Measurements from ENCODE around the gene DOCK11.

DNA sequence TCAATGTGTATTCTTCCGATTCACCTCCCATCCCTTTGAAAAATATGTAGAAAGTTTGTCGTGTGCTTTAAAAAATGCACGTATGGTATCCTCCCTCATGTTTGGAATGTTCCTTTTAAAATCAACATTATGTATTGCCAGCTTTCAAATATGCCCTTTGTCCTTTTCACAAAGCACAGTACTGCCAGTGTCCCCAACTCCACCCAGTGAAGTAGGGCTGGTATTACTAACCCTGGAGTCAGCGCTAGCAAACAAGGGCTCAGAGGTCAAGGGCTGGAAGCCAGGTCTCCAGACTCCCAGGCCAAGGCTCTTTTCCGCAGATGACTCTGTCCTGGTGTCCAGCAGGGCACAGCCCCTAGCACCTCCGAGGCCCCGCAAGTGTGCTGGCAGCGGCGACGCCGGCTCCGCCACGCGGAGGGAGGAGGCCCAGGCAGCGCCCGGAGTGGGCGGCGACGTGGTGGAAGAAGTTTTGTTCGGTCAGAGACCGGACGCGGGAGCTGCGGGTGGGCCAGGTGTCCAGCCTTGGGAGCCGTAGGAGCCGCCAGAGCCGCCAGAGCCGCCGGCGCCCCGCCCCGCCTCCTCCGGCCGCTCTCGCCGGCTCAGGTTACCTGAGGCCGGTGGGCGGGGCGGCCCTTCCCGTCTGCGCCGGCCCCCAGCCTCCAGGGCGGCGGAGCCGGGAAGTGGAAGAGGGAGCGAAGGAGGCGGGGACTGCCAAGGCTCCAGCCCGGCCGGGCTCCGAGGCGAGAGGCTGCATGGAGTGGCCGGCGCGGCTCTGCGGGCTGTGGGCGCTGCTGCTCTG lies 231.5 kb downstream of the DOCK11 start, which contains the start of gene IL13RA1:
- no peak; the same call in 1 of the 2 replicates for TF ChIP-seq POLR2AphosphoS5 (IDR thresholded peaks at IDR 0.05; ENCODE audit: low read depth, low read length)
- TF ChIP-seq TAF1 (IDR thresholded peaks at IDR 0.05; ENCODE audit: borderline replicate concordance, insufficient read depth, low read length) = peak; percentile 17; the same call in 1 of the 2 replicates
- TF ChIP-seq SIN3A (IDR thresholded peaks at IDR 0.05; ENCODE audit: borderline replicate concordance, insufficient read depth, low read length) = no peak
- TF ChIP-seq, protein P1, sequence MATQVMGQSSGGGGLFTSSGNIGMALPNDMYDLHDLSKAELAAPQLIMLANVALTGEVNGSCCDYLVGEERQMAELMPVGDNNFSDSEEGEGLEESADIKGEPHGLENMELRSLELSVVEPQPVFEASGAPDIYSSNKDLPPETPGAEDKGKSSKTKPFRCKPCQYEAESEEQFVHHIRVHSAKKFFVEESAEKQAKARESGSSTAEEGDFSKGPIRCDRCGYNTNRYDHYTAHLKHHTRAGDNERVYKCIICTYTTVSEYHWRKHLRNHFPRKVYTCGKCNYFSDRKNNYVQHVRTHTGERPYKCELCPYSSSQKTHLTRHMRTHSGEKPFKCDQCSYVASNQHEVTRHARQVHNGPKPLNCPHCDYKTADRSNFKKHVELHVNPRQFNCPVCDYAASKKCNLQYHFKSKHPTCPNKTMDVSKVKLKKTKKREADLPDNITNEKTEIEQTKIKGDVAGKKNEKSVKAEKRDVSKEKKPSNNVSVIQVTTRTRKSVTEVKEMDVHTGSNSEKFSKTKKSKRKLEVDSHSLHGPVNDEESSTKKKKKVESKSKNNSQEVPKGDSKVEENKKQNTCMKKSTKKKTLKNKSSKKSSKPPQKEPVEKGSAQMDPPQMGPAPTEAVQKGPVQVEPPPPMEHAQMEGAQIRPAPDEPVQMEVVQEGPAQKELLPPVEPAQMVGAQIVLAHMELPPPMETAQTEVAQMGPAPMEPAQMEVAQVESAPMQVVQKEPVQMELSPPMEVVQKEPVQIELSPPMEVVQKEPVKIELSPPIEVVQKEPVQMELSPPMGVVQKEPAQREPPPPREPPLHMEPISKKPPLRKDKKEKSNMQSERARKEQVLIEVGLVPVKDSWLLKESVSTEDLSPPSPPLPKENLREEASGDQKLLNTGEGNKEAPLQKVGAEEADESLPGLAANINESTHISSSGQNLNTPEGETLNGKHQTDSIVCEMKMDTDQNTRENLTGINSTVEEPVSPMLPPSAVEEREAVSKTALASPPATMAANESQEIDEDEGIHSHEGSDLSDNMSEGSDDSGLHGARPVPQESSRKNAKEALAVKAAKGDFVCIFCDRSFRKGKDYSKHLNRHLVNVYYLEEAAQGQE (IDR thresholded peaks at IDR 0.05; ENCODE audit: insufficient read depth in 1 of 2, low read depth in 2 of 2, low read length in 2 of 2) = no peak
- TF ChIP-seq FOXP2 (optimal IDR thresholded peaks at IDR 0.05; ENCODE audit: borderline replicate concordance, extremely low read depth, extremely low read length, insufficient read depth) = peak; percentile 28

All from PFSK-1 (cell line).